Stimulated activated naive CD8-positive, alpha-beta T cell treated with anti-CD3 and anti-CD28 coated beads, Interleukin-15, Interleukin-2, amounts not matched to agents 100 ng/mL and 50 ng/mL, for 24 hours (primary cell): ENCODE measurements around the gene SULT2B1.

Experiments used
- H3K27ac Mint-ChIP-seq: one replicate; pipeline ENCODE4 v1.8.0; 2021; ENCODE audit warnings: mild to moderate bottlenecking, mixed read lengths
- H3K27me3 Mint-ChIP-seq: one replicate; pipeline ENCODE4 v1.8.0; 2021; ENCODE audit warnings: mixed read lengths
- H3K36me3 Mint-ChIP-seq: one replicate; pipeline ENCODE4 v1.8.0; 2021; ENCODE audit warnings: low read depth, mixed read lengths
- H3K4me1 Mint-ChIP-seq: one replicate; pipeline ENCODE4 v1.8.0; 2021; ENCODE audit warnings: low read depth, mixed read lengths
- H3K4me3 Mint-ChIP-seq: one replicate; pipeline ENCODE4 v1.8.0; 2021; ENCODE audit warnings: mild to moderate bottlenecking, mixed read lengths
- H3K9me3 Mint-ChIP-seq: one replicate; pipeline ENCODE4 v1.8.0; 2021; ENCODE audit warnings: mixed read lengths

Gene SULT2B1

GRCh38 chr19:48614436-48615230 is 62.7 kb downstream of the SULT2B1 start, which contains the start of gene FAM83E:
FAM83E (minus strand) TSS chr19:48615076; CDS start chr19:48613372, 1,704 bp downstream.
- H3K36me3 Mint-ChIP-seq, result peaks cover 55% of the 10 kb centered on the region

GRCh38 chr19:48615231-48616040 is 63.5 kb downstream of the SULT2B1 start:
- peak overlapping the region; percentile 31 for H3K27ac Mint-ChIP-seq
- peaks cover 42% of the 10 kb centered on the region for H3K4me1 Mint-ChIP-seq
- no peaks in the 10 kb centered on the region for H3K27me3 Mint-ChIP-seq
- H3K9me3 Mint-ChIP-seq, result no peaks in the 10 kb centered on the region
- H3K36me3 Mint-ChIP-seq, result peaks cover 57% of the 10 kb centered on the region
- H3K4me3 Mint-ChIP-seq, result peak overlapping the region; percentile 45

More at GRCh38 chr19:48614436-48615230, 62.7 kb downstream of the SULT2B1 start, which contains the start of gene FAM83E:
- Mint-ChIP-seq H3K4me3 (peak within 1 kb of the TSS; percentile 45), H3K4me1 (peaks cover 34% of the 10 kb centered on the region), H3K9me3 (no peaks in the 10 kb centered on the region), H3K27ac (peak within 1 kb of the TSS; percentile 66), H3K27me3 (no peaks in the 10 kb centered on the region)

DNA sequence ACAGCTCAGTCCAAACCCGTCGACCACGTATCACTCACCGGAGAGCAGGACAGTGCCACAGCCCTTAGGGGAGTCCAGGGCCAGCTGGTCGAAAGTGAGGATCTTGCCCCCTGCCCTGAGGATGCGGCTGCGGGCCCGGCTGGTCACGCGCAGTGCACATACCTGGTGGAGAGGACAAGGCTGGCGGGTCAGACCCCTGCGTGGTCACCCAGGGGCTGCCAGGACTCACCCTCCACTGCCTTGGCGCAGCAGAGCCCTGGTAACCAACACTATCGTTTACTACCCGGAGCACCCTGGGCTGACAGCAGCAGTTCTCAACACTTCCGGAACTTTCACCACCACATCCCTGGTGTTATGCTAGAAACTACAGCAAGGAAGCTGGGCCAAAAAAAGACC is 64.1 kb downstream of the SULT2B1 start:
- peak overlapping the region; percentile 82 for H3K27ac Mint-ChIP-seq
- peaks cover 57% of the 10 kb centered on the region for H3K36me3 Mint-ChIP-seq

GRCh38 chr19:48616491-48617056 is 64.6 kb downstream of the SULT2B1 start:
- no peaks in the 10 kb centered on the region for H3K9me3 Mint-ChIP-seq
- peaks cover 61% of the 10 kb centered on the region for H3K36me3 Mint-ChIP-seq
- peak overlapping the region; percentile 97 for H3K4me3 Mint-ChIP-seq
- peak overlapping the region; percentile 100 for H3K27ac Mint-ChIP-seq
- H3K27me3 Mint-ChIP-seq, result no peaks in the 10 kb centered on the region
- peaks cover 46% of the 10 kb centered on the region for H3K4me1 Mint-ChIP-seq

More for the DNA sequence above, 64.1 kb downstream of the SULT2B1 start:
- H3K4me1 Mint-ChIP-seq, result peaks cover 42% of the 10 kb centered on the region
- peak overlapping the region; percentile 97 for H3K4me3 Mint-ChIP-seq
- H3K27me3 Mint-ChIP-seq, result no peaks in the 10 kb centered on the region
- no peaks in the 10 kb centered on the region for H3K9me3 Mint-ChIP-seq

DNA sequence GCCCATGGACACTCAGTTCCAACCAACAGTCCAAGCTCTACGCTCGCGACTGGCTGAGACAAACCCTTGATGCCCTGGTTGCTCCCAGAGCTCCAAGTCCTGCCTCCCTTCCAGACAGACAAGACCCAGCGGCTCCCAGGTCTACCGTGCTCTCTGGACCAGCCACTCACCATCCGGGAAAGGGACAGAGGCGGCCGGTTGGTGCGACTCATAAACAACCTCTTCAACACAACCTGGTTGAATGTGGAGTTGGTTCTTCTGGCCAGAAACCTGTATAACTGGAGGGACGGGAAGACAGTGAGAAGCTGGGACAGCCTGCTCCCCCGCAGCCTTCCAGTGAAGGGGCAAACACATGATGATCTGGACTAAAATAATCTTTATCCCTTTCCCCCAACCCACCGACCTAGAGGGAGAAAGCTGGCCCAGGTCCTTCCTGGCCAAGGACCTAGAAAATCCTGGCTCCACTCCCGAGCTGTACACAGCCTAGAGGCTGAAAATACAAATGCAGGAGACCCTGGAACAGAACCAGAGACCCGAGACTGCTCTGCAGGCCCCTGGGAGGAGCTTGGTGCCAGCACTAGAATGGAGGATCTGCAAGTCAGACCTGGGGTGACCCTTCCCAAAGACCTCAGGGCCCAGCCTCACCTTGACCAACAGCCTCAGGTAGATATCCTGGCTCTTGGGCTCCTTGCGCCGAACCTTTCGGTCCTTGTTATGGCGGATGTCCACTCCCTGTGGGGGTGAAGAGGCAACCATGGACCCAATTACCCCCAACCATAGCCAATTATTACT is 65.4 kb downstream of the SULT2B1 start:
- H3K27ac Mint-ChIP-seq, result peak overlapping the region; percentile 100
- peak overlapping the region; percentile 97 for H3K4me3 Mint-ChIP-seq
- H3K27me3 Mint-ChIP-seq, result no peaks in the 10 kb centered on the region
- no peaks in the 10 kb centered on the region for H3K9me3 Mint-ChIP-seq
- peaks cover 65% of the 10 kb centered on the region for H3K36me3 Mint-ChIP-seq
- H3K4me1 Mint-ChIP-seq, result peaks cover 50% of the 10 kb centered on the region

GRCh38 chr19:48618278-48618915 is 66.4 kb downstream of the SULT2B1 start:
- Mint-ChIP-seq H3K36me3 (peaks cover 72% of the 10 kb centered on the region), H3K9me3 (no peaks in the 10 kb centered on the region), H3K27me3 (no peaks in the 10 kb centered on the region), H3K27ac (peak overlapping the region; percentile 100), H3K4me1 (peaks cover 59% of the 10 kb centered on the region), H3K4me3 (peak overlapping the region; percentile 97)

GRCh38 chr19:48618916-48619691 is 67.1 kb downstream of the SULT2B1 start, which contains the start of the genes RPL18 and SPHK2:
RPL18 (minus strand) TSS chr19:48619178; CDS start chr19:48619143, 35 bp downstream.
SPHK2 (plus strand) TSS chr19:48619506; CDS start chr19:48620515, 1,009 bp downstream.
- Mint-ChIP-seq H3K36me3 (peaks cover 72% of the 10 kb centered on the region), H3K4me3 (peak within 1 kb of the TSS; percentile 97), H3K9me3 (no peaks in the 10 kb centered on the region), H3K27me3 (no peaks in the 10 kb centered on the region), H3K4me1 (peaks cover 65% of the 10 kb centered on the region), H3K27ac (peak within 1 kb of the TSS; percentile 100)

- no peaks in the 10 kb centered on the region for H3K9me3 Mint-ChIP-seq
- peak overlapping the region; percentile 97 for H3K4me3 Mint-ChIP-seq
- no peaks in the 10 kb centered on the region for H3K27me3 Mint-ChIP-seq
- peaks cover 68% of the 10 kb centered on the region for H3K36me3 Mint-ChIP-seq
- H3K27ac Mint-ChIP-seq, result peak overlapping the region; percentile 100
- H3K4me1 Mint-ChIP-seq, result peaks cover 73% of the 10 kb centered on the region
These were observed 68.0 kb downstream of the SULT2B1 start for GRCh38 chr19:48619692-48620585.

DNA sequence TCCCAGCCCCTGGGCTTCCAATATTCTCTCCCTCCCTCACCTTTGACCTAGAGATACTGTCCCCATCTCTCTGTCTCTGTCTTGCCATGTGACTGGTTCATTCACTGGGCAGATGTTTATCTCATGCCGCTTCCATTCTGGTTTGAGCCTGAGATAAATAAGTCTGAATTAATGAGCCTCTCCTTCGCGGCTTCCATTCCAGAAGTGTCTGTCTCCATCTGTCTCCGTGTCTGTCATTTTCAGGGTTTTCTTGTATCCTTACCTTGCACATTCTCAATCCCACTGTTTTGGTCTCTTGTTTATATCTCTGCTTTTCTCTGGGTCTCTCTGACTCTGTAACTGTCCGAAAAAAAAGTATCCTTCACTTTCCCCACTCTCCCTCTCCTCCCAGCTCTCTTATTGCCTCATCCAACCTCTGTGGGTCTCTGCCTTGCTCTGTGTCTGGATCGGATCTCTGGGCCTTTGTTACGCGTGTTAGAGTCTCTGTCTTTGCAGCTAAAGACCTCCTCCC is 71.6 kb downstream of the SULT2B1 start:
- peak overlapping the region; percentile 95 for H3K27ac Mint-ChIP-seq
- peaks cover 42% of the 10 kb centered on the region for H3K36me3 Mint-ChIP-seq
- H3K27me3 Mint-ChIP-seq, result no peaks in the 10 kb centered on the region
- peak overlapping the region; percentile 86 for H3K4me3 Mint-ChIP-seq
- H3K9me3 Mint-ChIP-seq, result no peaks in the 10 kb centered on the region
- peaks cover 63% of the 10 kb centered on the region for H3K4me1 Mint-ChIP-seq

GRCh38 chr19:48624067-48624594 is 72.2 kb downstream of the SULT2B1 start:
- Mint-ChIP-seq H3K27me3 (no peaks in the 10 kb centered on the region), H3K4me3 (peak overlapping the region; percentile 86), H3K9me3 (no peaks in the 10 kb centered on the region), H3K4me1 (peaks cover 61% of the 10 kb centered on the region), H3K27ac (peak overlapping the region; percentile 95), H3K36me3 (peaks cover 37% of the 10 kb centered on the region)

- Mint-ChIP-seq H3K36me3 (peaks cover 30% of the 10 kb centered on the region), H3K4me1 (peaks cover 55% of the 10 kb centered on the region), H3K4me3 (peak overlapping the region; percentile 86), H3K27me3 (no peaks in the 10 kb centered on the region), H3K9me3 (no peaks in the 10 kb centered on the region), H3K27ac (no peak overlapping the region)
These were observed 73.1 kb downstream of the SULT2B1 start for GRCh38 chr19:48624791-48625723.
